Mammary epithelial cell (primary cell): ENCODE measurements around the gene ZNF548.

Experiments
- CTCF ChIP-seq, 2 donors: IDR thresholded peaks in 1 of 2; conservative IDR thresholded peaks in 1 of 2; 2 replicates each; pipeline ENCODE4 v1.5.1; 2011 to 2012; ENCODE audit warnings: inconsistent platforms in 2 of 2, low read length in 2 of 2, mild to moderate bottlenecking in 2 of 2, control low read depth in 1 of 2, low read depth in 1 of 2; ENCODE audit not compliant: insufficient read depth in 1 of 2; ENCODE audit errors: extremely low read depth in 1 of 2
- EZH2 ChIP-seq: IDR thresholded peaks from 2 replicates; pipeline ENCODE4 v1.6.1; 2012; ENCODE audit warnings: low read length, inconsistent platforms, borderline replicate concordance

- TF ChIP-seq EZH2 (no peak), CTCF (conservative IDR thresholded peaks at IDR 0.05 in 1 of 2, IDR thresholded peaks at IDR 0.05 in 1 of 2; ENCODE audit: extremely low read depth in 1 of 2, insufficient read depth in 1 of 2, low read depth in 1 of 2, low read length in 2 of 2) (no peak)
These were observed 62.7 kb downstream of the ZNF548 start for GRCh38 chr19:57452307-57452706.
